HepG2 (cell line): ENCODE measurements around the gene CD151. TPM values are rescaled to one million over a fixed set of nuclear protein-coding genes. Genes with fewer than 3 reads are reported as not detected.

Experiments
- BCLAF1 ChIP-seq: fragments of 450-650 bp; IDR thresholded peaks from 2 replicates; pipeline ENCODE4 v1.6.1; 2017; ENCODE audit warnings: mild to moderate bottlenecking
- PCBP2 ChIP-seq: fragments of 200-400 bp; formaldehyde crosslinking; optimal IDR thresholded peaks from 2 replicates; pipeline ENCODE3; 2018; ENCODE audit warnings: low read length, low read depth; ENCODE audit not compliant: poor library complexity, severe bottlenecking
- PRDM15 ChIP-seq: sonication (generic); formaldehyde crosslinking; IDR thresholded peaks from 2 replicates; pipeline ENCODE4 v1.4.0; 2020; ENCODE audit warnings: missing genetic modification reagents
- RFXANK ChIP-seq: IDR thresholded peaks from 2 replicates; pipeline ENCODE4 v1.6.1; 2016
- TBX3 ChIP-seq: fragments of 450-650 bp; IDR thresholded peaks from 2 replicates; pipeline ENCODE4 v1.6.1; 2017; ENCODE audit warnings: antibody characterized with exemption, mild to moderate bottlenecking, inconsistent platforms, borderline replicate concordance
- ZBTB1 ChIP-seq: sonication (generic); formaldehyde crosslinking; IDR thresholded peaks from 2 replicates; pipeline ENCODE4 v1.4.0; 2020; ENCODE audit warnings: missing genetic modification reagents, borderline replicate concordance
- ZBTB21 ChIP-seq: sonication (generic); formaldehyde crosslinking; IDR thresholded peaks from 2 replicates; pipeline ENCODE4 v1.4.0; 2020; ENCODE audit warnings: missing genetic modification reagents
- ZFP62 ChIP-seq: sonication (generic); formaldehyde crosslinking; IDR thresholded peaks from 2 replicates; pipeline ENCODE4 v1.4.0; 2020; ENCODE audit warnings: missing genetic modification reagents
- ZFP82 ChIP-seq: sonication (generic); formaldehyde crosslinking; IDR thresholded peaks from 2 replicates; pipeline ENCODE4 v1.5.1; 2020; ENCODE audit warnings: mild to moderate bottlenecking, missing genetic modification reagents, borderline replicate concordance
- ZFY ChIP-seq: sonication (generic); formaldehyde crosslinking; IDR thresholded peaks from 2 replicates; pipeline ENCODE4 v1.4.0; 2020; ENCODE audit warnings: missing genetic modification reagents
- ZMYM2 ChIP-seq: sonication (generic); formaldehyde crosslinking; IDR thresholded peaks from 2 replicates; pipeline ENCODE4 v1.8.0; 2022; ENCODE audit warnings: mild to moderate bottlenecking, missing genetic modification reagents
- ZNF264 ChIP-seq: sonication (generic); formaldehyde crosslinking; IDR thresholded peaks from 2 replicates; pipeline ENCODE4 v1.4.0; 2020; ENCODE audit warnings: missing genetic modification reagents
- ZNF512B ChIP-seq: sonication (generic); formaldehyde crosslinking; IDR thresholded peaks from 2 replicates; pipeline ENCODE4 v1.5.1; 2020; ENCODE audit warnings: missing genetic modification reagents, mild to moderate bottlenecking, borderline replicate concordance
- ZNF704 ChIP-seq: sonication (generic); formaldehyde crosslinking; IDR thresholded peaks from 2 replicates; pipeline ENCODE4 v1.8.1; 2023; ENCODE audit warnings: mild to moderate bottlenecking, inconsistent platforms, moderate library complexity, missing genetic modification reagents, borderline replicate concordance
- ZNF746 ChIP-seq: sonication (generic); formaldehyde crosslinking; IDR thresholded peaks from 2 replicates; pipeline ENCODE4 v1.8.0; 2022; ENCODE audit warnings: mild to moderate bottlenecking, missing genetic modification reagents
- ZNF775 ChIP-seq: sonication (generic); formaldehyde crosslinking; IDR thresholded peaks from 2 replicates; pipeline ENCODE4 v1.4.0; 2020; ENCODE audit warnings: missing genetic modification reagents, mild to moderate bottlenecking, moderate library complexity, borderline replicate concordance
- polyA plus RNA-seq, 8 experiments: library from polyadenylated mRNA; depleted of rRNA in 3 of 8; stranded (reverse) in 7 of 8; unstranded in 1 of 8; fragments of >200 nt; fragmentation: Illumina TruSeq in 4 of 8; extraction: Trizol in 4 of 8; gene quantifications; 2 replicates each; pipeline versions ENCODE4 v1.2.1 to v1.2.3, GENCODE V29; 2011 to 2016; ENCODE audit warnings: low read depth in 4 of 8, missing spikeins in 1 of 8, mixed read lengths in 1 of 8; ENCODE audit not compliant: insufficient read depth in 1 of 8
- total RNA-seq, 5 experiments: library from RNA; depleted of rRNA; stranded (reverse); fragments of >200 nt; fragmentation: Illumina TruSeq; extraction: Trizol; gene quantifications; 2 replicates each; pipeline ENCODE4 v1.2.3, GENCODE V29; 2016; ENCODE audit warnings: low read depth in 1 of 5
- TF ChIP-seq, protein P1 (sequence below): sonication (generic); formaldehyde crosslinking; IDR thresholded peaks from 2 replicates; pipeline ENCODE4 v1.4.0; 2020; ENCODE audit warnings: mild to moderate bottlenecking, low read depth, missing genetic modification reagents

Gene CD151
- total and polyA plus RNA-seq, 2 of the 13 experiments (the other 11 are each of a cell fraction or from before 2014, with no cell fraction given) = 125 to 197 TPM

DNA sequence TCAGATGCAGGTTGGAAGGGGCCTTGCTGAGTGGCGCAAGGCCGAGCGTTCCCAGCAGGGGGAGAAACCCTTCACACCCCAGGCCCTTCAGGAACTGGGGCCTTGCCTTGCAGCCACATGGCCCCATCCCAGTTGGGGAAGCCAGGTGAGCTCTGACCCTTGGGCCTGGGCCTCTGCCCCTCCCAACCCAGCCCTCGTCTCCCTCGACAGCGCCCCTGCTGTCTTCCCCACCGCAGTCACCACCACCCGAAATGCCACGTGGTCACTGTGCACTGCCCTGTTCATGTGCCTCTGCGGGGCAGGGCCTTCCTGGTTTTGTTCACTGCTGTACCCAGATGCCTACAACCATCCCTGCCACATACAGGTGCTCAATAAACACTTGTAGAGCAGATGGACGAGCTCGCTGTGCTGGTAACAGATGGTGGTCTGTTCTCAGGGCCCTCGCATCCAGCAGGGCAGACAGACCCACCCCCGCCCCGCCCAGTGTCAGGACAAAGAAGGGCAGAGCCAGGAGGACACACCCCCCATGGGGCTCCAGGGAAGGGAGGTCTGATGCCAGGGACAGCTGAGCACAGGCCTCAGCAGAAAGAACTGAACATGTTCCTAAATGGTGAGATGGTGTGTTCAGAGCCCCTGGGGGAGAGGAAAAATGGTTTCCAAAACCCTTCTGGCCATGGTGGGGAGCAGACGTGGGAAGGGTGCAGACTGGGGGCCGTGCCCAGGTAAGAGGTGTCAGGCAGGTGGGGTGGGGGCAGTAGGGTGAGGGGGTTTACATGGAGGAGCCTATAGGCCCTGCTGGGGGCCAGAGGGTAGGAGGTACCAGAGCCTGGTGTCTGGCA, 5.9 kb downstream of the CD151 start (continued):
- TF ChIP-seq ZNF746 (CRISPR knock-in tag) (peak; percentile 54; the same call in 1 of the 2 replicates), PCBP2 (no peak), ZBTB21 (CRISPR knock-in tag) (no peak), ZFY (peak; percentile 84), ZNF704 (CRISPR knock-in tag) (no peak), TBX3 (0 out of 2 replicates have a peak, but pooled peaks have one; percentile 17), PRDM15 (CRISPR knock-in tag) (no peak), BCLAF1 (no peak), ZFP62 (CRISPR knock-in tag) (no peak), ZMYM2 (CRISPR knock-in tag) (no peak), ZFP82 (no peak), ZNF512B (CRISPR knock-in tag) (0 out of 2 replicates have a peak, but pooled peaks have one; percentile 77), ZBTB1 (CRISPR knock-in tag) (no peak), ZNF264 (CRISPR knock-in tag) (no peak), RFXANK (CRISPR knock-in tag) (no peak), ZNF775 (no peak)
- TF ChIP-seq, protein P1, sequence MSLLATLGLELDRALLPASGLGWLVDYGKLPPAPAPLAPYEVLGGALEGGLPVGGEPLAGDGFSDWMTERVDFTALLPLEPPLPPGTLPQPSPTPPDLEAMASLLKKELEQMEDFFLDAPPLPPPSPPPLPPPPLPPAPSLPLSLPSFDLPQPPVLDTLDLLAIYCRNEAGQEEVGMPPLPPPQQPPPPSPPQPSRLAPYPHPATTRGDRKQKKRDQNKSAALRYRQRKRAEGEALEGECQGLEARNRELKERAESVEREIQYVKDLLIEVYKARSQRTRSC (CRISPR knock-in tag) = peak; percentile 79; the same call in 1 of the 2 replicates
